ENCODE measurements around the gene C9orf78. TPM values are rescaled to one million over a fixed set of nuclear protein-coding genes. Genes with fewer than 3 reads are reported as not detected.

Gene C9orf78
- total and polyA plus RNA-seq, 9 of the 15 experiments (the other 6 are each of a cell fraction or from before 2014, with no cell fraction given) = 94.6 to 266 (median 202) TPM

- TF ChIP-seq ZBTB40 (IDR thresholded peaks at IDR 0.05) (no peak), ZBTB40 (CRISPR knock-in tag; IDR thresholded peaks at IDR 0.05) (no peak), TFAM (CRISPR knock-in tag; conservative IDR thresholded peaks at IDR 0.05) (no peak), FIP1L1 (IDR thresholded peaks at IDR 0.05; ENCODE audit: low read depth, low read length, poor library complexity, severe bottlenecking) (no peak), CCAR2 (IDR thresholded peaks at IDR 0.05; ENCODE audit: low read depth, low read length) (no peak), ZNF140 (CRISPR knock-in tag; IDR thresholded peaks at IDR 0.05) (no peak), ZEB2 (IDR thresholded peaks at IDR 0.05) (no peak), E2F8 (IDR thresholded peaks at IDR 0.05; ENCODE audit: low read depth, partially characterized antibody) (no peak), USF1 (CRISPR knock-in tag; IDR thresholded peaks at IDR 0.05) (no peak), MAZ (CRISPR knock-in tag; conservative IDR thresholded peaks at IDR 0.05 in 1 of 2, IDR thresholded peaks at IDR 0.05 in 1 of 2) (peak in 1 of 2 experiments; percentile 93; a peak in 1 of 4 replicates), PYGO2 (tag; IDR thresholded peaks at IDR 0.05) (peak; percentile 65; the same call in 1 of the 2 replicates), DDX20 (tag; IDR thresholded peaks at IDR 0.05; ENCODE audit: low read depth) (no peak), ZNF121 (CRISPR knock-in tag; conservative IDR thresholded peaks at IDR 0.05) (no peak), RFX5 (IDR thresholded peaks at IDR 0.05; ENCODE audit: low read depth, low read length) (0 out of 2 replicates have a peak, but pooled peaks have one; percentile 33), NUFIP1 (IDR thresholded peaks at IDR 0.05; ENCODE audit: partially characterized antibody) (no peak), PTRF (tag; IDR thresholded peaks at IDR 0.05) (no peak)
Observed at GRCh38 chr9:129879103-129879699, 44.1 kb upstream of the C9orf78 start (continued).
